ENCODE data around the gene ERH.

The ERH gene

GRCh38 chr14:69334576-69334975, 63.5 kb downstream of the ERH start:
- H3K4me1 Mint-ChIP-seq (ENCODE audit: low read depth), result peaks cover 8% of the 10 kb centered on the region
- H3K4me3 Mint-ChIP-seq, result no peak overlapping the region
- H3K27me3 Mint-ChIP-seq, result no peaks in the 10 kb centered on the region
- H3K9me3 Mint-ChIP-seq, result no peaks in the 10 kb centered on the region
- no peak overlapping the region for H3K27ac Mint-ChIP-seq
- H3K36me3 Mint-ChIP-seq (ENCODE audit: low read depth), result no peaks in the 10 kb centered on the region

- Mint-ChIP-seq H3K4me3 (no peak overlapping the region), H3K27me3 (no peaks in the 10 kb centered on the region), H3K9me3 (no peaks in the 10 kb centered on the region), H3K27ac (no peak overlapping the region), H3K4me1 (ENCODE audit: low read depth) (peaks cover 8% of the 10 kb centered on the region), H3K36me3 (ENCODE audit: low read depth) (no peaks in the 10 kb centered on the region)
These were observed 64.2 kb downstream of the ERH start for GRCh38 chr14:69333791-69334337.

GRCh38 chr14:69332782-69333395, 65.2 kb downstream of the ERH start:
- no peak overlapping the region for H3K27ac Mint-ChIP-seq
- peaks cover 8% of the 10 kb centered on the region for H3K4me1 Mint-ChIP-seq (ENCODE audit: low read depth)
- no peaks in the 10 kb centered on the region for H3K9me3 Mint-ChIP-seq
- H3K27me3 Mint-ChIP-seq, result no peaks in the 10 kb centered on the region
- no peaks in the 10 kb centered on the region for H3K36me3 Mint-ChIP-seq (ENCODE audit: low read depth)
- H3K4me3 Mint-ChIP-seq, result no peak overlapping the region

- no peaks in the 10 kb centered on the region for H3K36me3 Mint-ChIP-seq (ENCODE audit: low read depth)
- peaks cover 8% of the 10 kb centered on the region for H3K4me1 Mint-ChIP-seq (ENCODE audit: low read depth)
- no peaks in the 10 kb centered on the region for H3K27me3 Mint-ChIP-seq
- no peak overlapping the region for H3K4me3 Mint-ChIP-seq
- no peak overlapping the region for H3K27ac Mint-ChIP-seq
- H3K9me3 Mint-ChIP-seq, result no peaks in the 10 kb centered on the region
These were observed 66.9 kb downstream of the ERH start for GRCh38 chr14:69331206-69331605.

All from stimulated activated naive CD8-positive, alpha-beta T cell treated with anti-CD3 and anti-CD28 coated beads, Interleukin-15, Interleukin-2, amounts not matched to agents 100 ng/mL and 50 ng/mL, for 24 hours (primary cell).